DND-41 (cell line): ENCODE data around the gene UGT1A6.

Experiments used
- ATAC-seq: fragments of 200-7000 bp; cut with Tn5 transposase; 3 replicates; pipeline ENCODE4 v1.9.1; 2021; ENCODE audit warnings: low read depth; ENCODE audit not compliant: insufficient read depth
- DNase-seq: peaks from one replicate; pipeline ENCODE4 v3.0.0-alpha.2; 2020
- H2AFZ ChIP-seq: 2 replicates; pipeline ENCODE4 v1.6.0; 2012; ENCODE audit warnings: low read depth, low read length
- H3K27ac ChIP-seq: 2 replicates; pipeline ENCODE4 v1.5.1; 2012; ENCODE audit warnings: low read length, inconsistent platforms
- H3K27me3 ChIP-seq: fragments of 200-600 bp; sonication (generic); 2 replicates; pipeline ENCODE4 v1.6.0; 2012; ENCODE audit warnings: low read length, mild to moderate bottlenecking, inconsistent platforms; ENCODE audit not compliant: insufficient read depth, poor library complexity
- H3K36me3 ChIP-seq: 2 replicates; pipeline ENCODE4 v1.5.1; 2012; ENCODE audit warnings: low read length, inconsistent platforms; ENCODE audit not compliant: insufficient read depth
- H3K4me1 ChIP-seq: 2 replicates; pipeline ENCODE4 v1.5.1; 2012; ENCODE audit warnings: mild to moderate bottlenecking, low read length; ENCODE audit not compliant: insufficient read depth
- H3K4me2 ChIP-seq: 2 replicates; pipeline ENCODE4 v1.6.0; 2012; ENCODE audit warnings: mild to moderate bottlenecking, moderate library complexity, low read length, inconsistent platforms; ENCODE audit not compliant: insufficient read depth
- H3K4me3 ChIP-seq, 2 experiments: fragments of 200-600 bp in 1 of 2; shearing (Covaris generic) in 1 of 2; 2 replicates each; pipeline ENCODE4 v1.5.1; 2012 to 2016; ENCODE audit warnings: inconsistent platforms in 2 of 2, low read length in 2 of 2, mild to moderate bottlenecking in 2 of 2, low read depth in 1 of 2, moderate library complexity in 1 of 2
- H3K79me2 ChIP-seq: 2 replicates; pipeline ENCODE4 v1.6.0; 2012; ENCODE audit warnings: low read length, inconsistent platforms; ENCODE audit not compliant: insufficient read depth
- H3K9ac ChIP-seq: 2 replicates; pipeline ENCODE4 v1.6.0; 2012; ENCODE audit warnings: low read depth, mild to moderate bottlenecking, inconsistent platforms, low read length, moderate library complexity
- H3K9me3 ChIP-seq: 2 replicates; pipeline ENCODE4 v1.5.1; 2012; ENCODE audit warnings: low read length, moderate library complexity, mild to moderate bottlenecking, inconsistent platforms; ENCODE audit not compliant: insufficient read depth, severe bottlenecking
- H4K20me1 ChIP-seq: 2 replicates; pipeline ENCODE4 v1.6.0; 2012; ENCODE audit warnings: low read length; ENCODE audit not compliant: insufficient read depth
- EZH2 ChIP-seq: IDR thresholded peaks from 3 replicates; pipeline ENCODE4 v1.6.1; 2012; ENCODE audit warnings: borderline replicate concordance, low read depth, mild to moderate bottlenecking, moderate library complexity, low read length, inconsistent platforms; ENCODE audit not compliant: severe bottlenecking
- TF ChIP-seq, protein P1 (sequence below): IDR thresholded peaks from 2 replicates; pipeline ENCODE4 v1.5.1; 2012; ENCODE audit warnings: borderline replicate concordance, low read length, moderate library complexity, mild to moderate bottlenecking; ENCODE audit not compliant: poor library complexity, severe bottlenecking; ENCODE audit errors: extremely low read depth

Gene UGT1A6

GRCh38 chr2:233689501-233689900 is 3.2 kb upstream of the UGT1A6 start:
- Histone ChIP-seq H3K4me1 (no peaks in the 10 kb centered on the region), H4K20me1 (no peaks in the 10 kb centered on the region), H3K9ac (no peak overlapping the region), H2AFZ (no peak overlapping the region), H3K36me3 (no peaks in the 10 kb centered on the region), H3K79me2 (no peaks in the 10 kb centered on the region), H3K27me3 (peaks cover 14% of the 10 kb centered on the region), H3K9me3 (no peaks in the 10 kb centered on the region), H3K4me3 (no peak overlapping the region), H3K4me2 (no peak overlapping the region), H3K27ac (no peak overlapping the region)
- ATAC-seq = no peak
- DNase-seq = no peak
- TF ChIP-seq EZH2 = no peak
- TF ChIP-seq, protein P1, sequence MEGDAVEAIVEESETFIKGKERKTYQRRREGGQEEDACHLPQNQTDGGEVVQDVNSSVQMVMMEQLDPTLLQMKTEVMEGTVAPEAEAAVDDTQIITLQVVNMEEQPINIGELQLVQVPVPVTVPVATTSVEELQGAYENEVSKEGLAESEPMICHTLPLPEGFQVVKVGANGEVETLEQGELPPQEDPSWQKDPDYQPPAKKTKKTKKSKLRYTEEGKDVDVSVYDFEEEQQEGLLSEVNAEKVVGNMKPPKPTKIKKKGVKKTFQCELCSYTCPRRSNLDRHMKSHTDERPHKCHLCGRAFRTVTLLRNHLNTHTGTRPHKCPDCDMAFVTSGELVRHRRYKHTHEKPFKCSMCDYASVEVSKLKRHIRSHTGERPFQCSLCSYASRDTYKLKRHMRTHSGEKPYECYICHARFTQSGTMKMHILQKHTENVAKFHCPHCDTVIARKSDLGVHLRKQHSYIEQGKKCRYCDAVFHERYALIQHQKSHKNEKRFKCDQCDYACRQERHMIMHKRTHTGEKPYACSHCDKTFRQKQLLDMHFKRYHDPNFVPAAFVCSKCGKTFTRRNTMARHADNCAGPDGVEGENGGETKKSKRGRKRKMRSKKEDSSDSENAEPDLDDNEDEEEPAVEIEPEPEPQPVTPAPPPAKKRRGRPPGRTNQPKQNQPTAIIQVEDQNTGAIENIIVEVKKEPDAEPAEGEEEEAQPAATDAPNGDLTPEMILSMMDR = no peak

- H3K4me2 ChIP-seq = no peak overlapping the region
Observed at GRCh38 chr2:233690444-233690843, 2.2 kb upstream of the UGT1A6 start.

DNA sequence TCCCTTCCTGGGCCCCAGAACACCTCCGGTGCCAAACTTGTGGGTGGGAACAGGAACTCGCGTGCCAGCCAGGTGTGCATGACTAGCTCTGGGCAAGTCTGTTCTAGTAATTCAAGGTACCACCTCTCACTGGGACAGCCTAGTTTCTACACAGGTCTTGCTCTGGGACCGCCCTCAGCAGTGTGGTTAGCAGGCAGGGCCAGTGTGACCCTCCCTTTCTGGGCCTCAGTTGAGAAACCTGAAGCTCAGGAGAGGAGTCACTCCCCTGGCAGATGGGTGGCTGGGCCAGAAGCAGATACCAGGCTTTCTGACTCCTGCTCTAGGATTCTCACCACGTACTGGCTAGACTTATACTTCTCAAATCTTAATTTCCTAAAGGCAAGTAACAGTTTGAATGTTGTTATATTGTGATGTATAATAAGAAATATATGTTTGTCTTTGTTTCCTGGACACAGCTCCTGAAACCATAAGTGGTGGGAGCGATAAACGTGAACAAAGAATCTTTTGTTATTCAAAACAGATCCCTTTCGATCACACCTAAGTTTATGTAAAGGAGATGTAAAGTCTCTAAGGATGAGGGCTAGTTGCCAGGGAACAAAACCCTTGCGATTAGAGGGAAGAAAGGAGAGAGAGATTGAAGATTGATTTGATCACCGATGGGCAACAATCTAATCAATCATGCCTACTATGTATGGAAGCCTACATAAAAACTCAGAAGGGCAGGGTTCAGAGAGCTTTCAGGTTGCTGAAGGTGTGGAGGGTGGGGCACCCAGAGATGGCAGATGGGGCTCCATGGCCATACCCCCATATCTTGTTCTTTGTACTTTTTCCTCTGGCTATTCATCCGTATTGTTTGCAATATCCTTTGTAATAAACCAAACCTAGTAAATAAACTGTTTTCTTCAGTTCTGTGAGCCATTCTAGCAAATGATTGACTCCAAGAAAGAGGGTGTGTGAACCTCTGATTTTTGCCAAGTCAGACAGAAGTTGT is 952 bp upstream of the UGT1A6 start:
- Histone ChIP-seq H3K9me3 (no peaks in the 10 kb centered on the region), H3K4me3 (no peak overlapping the region), H4K20me1 (no peaks in the 10 kb centered on the region), H3K4me1 (no peaks in the 10 kb centered on the region), H3K36me3 (no peaks in the 10 kb centered on the region), H3K27me3 (peaks cover 19% of the 10 kb centered on the region), H3K9ac (no peak overlapping the region), H3K79me2 (no peaks in the 10 kb centered on the region), H2AFZ (no peak overlapping the region), H3K4me2 (no peak overlapping the region), H3K27ac (no peak overlapping the region)
- ATAC-seq (no peak), DNase-seq (no peak)
- no peak for TF ChIP-seq EZH2

More at GRCh38 chr2:233690444-233690843, 2.2 kb upstream of the UGT1A6 start:
- no peak overlapping the region for H2AFZ ChIP-seq
- no peaks in the 10 kb centered on the region for H3K9me3 ChIP-seq
- no peak for TF ChIP-seq EZH2
- H3K79me2 ChIP-seq = no peaks in the 10 kb centered on the region
- ATAC-seq (no peak), DNase-seq (no peak)
- no peaks in the 10 kb centered on the region for H3K36me3 ChIP-seq
- H4K20me1 ChIP-seq = no peaks in the 10 kb centered on the region
- no peaks in the 10 kb centered on the region for H3K4me1 ChIP-seq
- no peak overlapping the region for H3K9ac ChIP-seq
- peaks cover 14% of the 10 kb centered on the region for H3K27me3 ChIP-seq
- H3K27ac ChIP-seq = no peak overlapping the region
- H3K4me3 ChIP-seq = no peak overlapping the region

GRCh38 chr2:233693963-233694362 is 1.3 kb downstream of the UGT1A6 start:
- no peaks in the 10 kb centered on the region for H3K4me1 ChIP-seq
- no peak overlapping the region for H3K4me2 ChIP-seq

More at GRCh38 chr2:233693963-233694362, 1.3 kb downstream of the UGT1A6 start:
- TF ChIP-seq EZH2 = no peak
- TF ChIP-seq, protein P1 = no peak
- Histone ChIP-seq H3K27ac (no peak overlapping the region), H3K9me3 (no peaks in the 10 kb centered on the region), H3K36me3 (no peaks in the 10 kb centered on the region), H3K4me3 (no peak overlapping the region), H3K27me3 (peaks cover 26% of the 10 kb centered on the region), H2AFZ (no peak overlapping the region), H3K79me2 (no peaks in the 10 kb centered on the region), H4K20me1 (no peaks in the 10 kb centered on the region), H3K9ac (no peak overlapping the region)
- ATAC-seq (no peak), DNase-seq (no peak)
